ENCODE data around the gene NOXA1.

Gene NOXA1

GRCh38 chr9:137437691-137438590 is 14.7 kb downstream of the NOXA1 start:
- FAIRE-seq: no peak
- no peak for TF ChIP-seq POU2F2 (IDR thresholded peaks at IDR 0.05; ENCODE audit: low read depth, low read length)
- no peak for TF ChIP-seq TAF1 (IDR thresholded peaks at IDR 0.05; ENCODE audit: low read depth, low read length)
- no peak for TF ChIP-seq POLR2A (IDR thresholded peaks at IDR 0.05; ENCODE audit: low read depth, low read length)
- no peak for TF ChIP-seq SPI1 (IDR thresholded peaks at IDR 0.05; ENCODE audit: low read depth, low read length)
- no peak for TF ChIP-seq PAX5 (IDR thresholded peaks at IDR 0.05; ENCODE audit: insufficient read depth, low read length, severe bottlenecking)
- TF ChIP-seq POLR2AphosphoS5 (IDR thresholded peaks at IDR 0.05; ENCODE audit: low read depth, low read length): no peak

GRCh38 chr9:137438591-137439157 is 15.5 kb downstream of the NOXA1 start:
- TF ChIP-seq SPI1 (IDR thresholded peaks at IDR 0.05; ENCODE audit: low read depth, low read length): no peak
- no peak for TF ChIP-seq POLR2AphosphoS5 (IDR thresholded peaks at IDR 0.05; ENCODE audit: low read depth, low read length)
- no peak for TF ChIP-seq POU2F2 (IDR thresholded peaks at IDR 0.05; ENCODE audit: low read depth, low read length)
- no peak for TF ChIP-seq PAX5 (IDR thresholded peaks at IDR 0.05; ENCODE audit: insufficient read depth, low read length, severe bottlenecking)
- TF ChIP-seq POLR2A (IDR thresholded peaks at IDR 0.05; ENCODE audit: low read depth, low read length): no peak
- TF ChIP-seq TAF1 (IDR thresholded peaks at IDR 0.05; ENCODE audit: low read depth, low read length): no peak
- FAIRE-seq: no peak
- no peak for DNase-seq (ENCODE audit: insufficient read length, low spot score)

More at GRCh38 chr9:137437691-137438590, 14.7 kb downstream of the NOXA1 start:
- DNase-seq (ENCODE audit: insufficient read length, low spot score): no peak

- no peak for FAIRE-seq
- no peak for DNase-seq (ENCODE audit: insufficient read length, low spot score)
These were observed 16.0 kb downstream of the NOXA1 start for GRCh38 chr9:137439158-137439714.

GRCh38 chr9:137441289-137441934 is 18.2 kb downstream of the NOXA1 start, which contains the start of gene ENTPD8:
Gene ENTPD8, minus strand, starts transcription at chr9:137441357. Its CDS starts 3,072 bp downstream, at chr9:137438285.
- DNase-seq (ENCODE audit: insufficient read length, low spot score) (no peak), FAIRE-seq (no peak)
- TF ChIP-seq POU2F2 (IDR thresholded peaks at IDR 0.05; ENCODE audit: low read depth, low read length) (no peak), TAF1 (IDR thresholded peaks at IDR 0.05; ENCODE audit: low read depth, low read length) (no peak), SPI1 (IDR thresholded peaks at IDR 0.05; ENCODE audit: low read depth, low read length) (no peak), POLR2A (IDR thresholded peaks at IDR 0.05; ENCODE audit: low read depth, low read length) (no peak), PAX5 (IDR thresholded peaks at IDR 0.05; ENCODE audit: insufficient read depth, low read length, severe bottlenecking) (no peak), POLR2AphosphoS5 (IDR thresholded peaks at IDR 0.05; ENCODE audit: low read depth, low read length) (no peak)

More at GRCh38 chr9:137439158-137439714, 16.0 kb downstream of the NOXA1 start:
- no peak for TF ChIP-seq POU2F2 (IDR thresholded peaks at IDR 0.05; ENCODE audit: low read depth, low read length)
- TF ChIP-seq POLR2AphosphoS5 (IDR thresholded peaks at IDR 0.05; ENCODE audit: low read depth, low read length): no peak
- TF ChIP-seq POLR2A (IDR thresholded peaks at IDR 0.05; ENCODE audit: low read depth, low read length): no peak
- TF ChIP-seq SPI1 (IDR thresholded peaks at IDR 0.05; ENCODE audit: low read depth, low read length): no peak
- TF ChIP-seq TAF1 (IDR thresholded peaks at IDR 0.05; ENCODE audit: low read depth, low read length): no peak
- TF ChIP-seq PAX5 (IDR thresholded peaks at IDR 0.05; ENCODE audit: insufficient read depth, low read length, severe bottlenecking): no peak

- DNase-seq (ENCODE audit: insufficient read length, low spot score) (no peak), FAIRE-seq (no peak)
- no peak for TF ChIP-seq SPI1 (IDR thresholded peaks at IDR 0.05; ENCODE audit: low read depth, low read length)
- no peak for TF ChIP-seq POLR2A (IDR thresholded peaks at IDR 0.05; ENCODE audit: low read depth, low read length)
- no peak for TF ChIP-seq POU2F2 (IDR thresholded peaks at IDR 0.05; ENCODE audit: low read depth, low read length)
- TF ChIP-seq PAX5 (IDR thresholded peaks at IDR 0.05; ENCODE audit: insufficient read depth, low read length, severe bottlenecking): no peak
- no peak for TF ChIP-seq TAF1 (IDR thresholded peaks at IDR 0.05; ENCODE audit: low read depth, low read length)
- no peak for TF ChIP-seq POLR2AphosphoS5 (IDR thresholded peaks at IDR 0.05; ENCODE audit: low read depth, low read length)
These were observed 18.7 kb downstream of the NOXA1 start for GRCh38 chr9:137441935-137442321.

- FAIRE-seq: no peak
- TF ChIP-seq POLR2A (IDR thresholded peaks at IDR 0.05; ENCODE audit: low read depth, low read length) (no peak), SPI1 (IDR thresholded peaks at IDR 0.05; ENCODE audit: low read depth, low read length) (no peak), PAX5 (IDR thresholded peaks at IDR 0.05; ENCODE audit: insufficient read depth, low read length, severe bottlenecking) (no peak), TAF1 (IDR thresholded peaks at IDR 0.05; ENCODE audit: low read depth, low read length) (no peak), POLR2AphosphoS5 (IDR thresholded peaks at IDR 0.05; ENCODE audit: low read depth, low read length) (no peak)
These were observed 21.1 kb downstream of the NOXA1 start for GRCh38 chr9:137444106-137444790.

GRCh38 chr9:137445275-137445807 is 22.1 kb downstream of the NOXA1 start:
- DNase-seq (ENCODE audit: insufficient read length, low spot score) (peak; percentile 92), FAIRE-seq (peak; percentile 84)
- TF ChIP-seq PAX5 (IDR thresholded peaks at IDR 0.05; ENCODE audit: insufficient read depth, low read length, severe bottlenecking): no peak
- TF ChIP-seq TAF1 (IDR thresholded peaks at IDR 0.05; ENCODE audit: low read depth, low read length): no peak
- TF ChIP-seq POLR2A (IDR thresholded peaks at IDR 0.05; ENCODE audit: low read depth, low read length): no peak
- TF ChIP-seq POU2F2 (IDR thresholded peaks at IDR 0.05; ENCODE audit: low read depth, low read length): no peak
- no peak for TF ChIP-seq SPI1 (IDR thresholded peaks at IDR 0.05; ENCODE audit: low read depth, low read length)
- TF ChIP-seq POLR2AphosphoS5 (IDR thresholded peaks at IDR 0.05; ENCODE audit: low read depth, low read length): no peak

More at GRCh38 chr9:137444106-137444790, 21.1 kb downstream of the NOXA1 start:
- no peak for DNase-seq (ENCODE audit: insufficient read length, low spot score)

- TF ChIP-seq SPI1 (IDR thresholded peaks at IDR 0.05; ENCODE audit: low read depth, low read length) (no peak), PAX5 (IDR thresholded peaks at IDR 0.05; ENCODE audit: insufficient read depth, low read length, severe bottlenecking) (no peak), POU2F2 (IDR thresholded peaks at IDR 0.05; ENCODE audit: low read depth, low read length) (no peak), POLR2A (IDR thresholded peaks at IDR 0.05; ENCODE audit: low read depth, low read length) (no peak), TAF1 (IDR thresholded peaks at IDR 0.05; ENCODE audit: low read depth, low read length) (no peak), POLR2AphosphoS5 (IDR thresholded peaks at IDR 0.05; ENCODE audit: low read depth, low read length) (no peak)
- no peak for DNase-seq (ENCODE audit: insufficient read length, low spot score)
- FAIRE-seq: no peak
These were observed 22.8 kb downstream of the NOXA1 start for GRCh38 chr9:137445930-137446431.

Data from GM12891 (cell line).